GM12878 (cell line): ENCODE data around the gene ERC1. TPM values are rescaled to one million over a fixed set of nuclear protein-coding genes. Genes with fewer than 3 reads are reported as not detected.

ENCODE experiments used
- ATAC-seq: fragments of 200-7000 bp; cut with Tn5 transposase; 3 replicates; pipeline ENCODE4 v1.9.1; 2020; ENCODE audit warnings: mild to moderate bottlenecking, moderate library complexity
- BruUV-seq: library from RNA; stranded (reverse); fragments of 400-500 nt; replicated peaks from 2 replicates; lab custom pipeline; 2021; lab: Mats Ljungman, UMichigan
- CTCF ChIA-PET: fragments of 300-600 bp; sonication (Branson Sonifier 250); formaldehyde crosslinking; extraction: SDS; loops from one replicate; lab custom pipeline; 2021; ENCODE audit warnings: inconsistent platforms; lab: Yijun Ruan, JAX
- POLR2A ChIA-PET: fragments of 350-600 bp; formaldehyde crosslinking; extraction: SDS; loops from one replicate; lab custom pipeline; 2021; ENCODE audit warnings: inconsistent platforms; lab: Charles Lee
- RAD21 ChIA-PET: fragments of 300-600 bp; sonication (Branson Sonifier 250); formaldehyde crosslinking; loops from one replicate; lab custom pipeline; 2023; ENCODE audit warnings: antibody characterized with exemption; ENCODE audit not compliant: unreplicated experiment; lab: Charles Lee
- SMC1A ChIA-PET: fragments of 300-600 bp; sonication (Branson Sonifier 250); formaldehyde crosslinking; loops from one replicate; lab custom pipeline; 2023; ENCODE audit not compliant: unreplicated experiment, uncharacterized antibody; lab: Charles Lee
- DNase-seq: peaks from one replicate; pipeline ENCODE4 v3.0.0-alpha.2; 2011; ENCODE audit warnings: low read depth, low spot score
- FAIRE-seq: peaks from 3 replicates; lab custom pipeline; 2011; peaks lifted over from hg19 to GRCh38; lab: Jason Lieb, UNC
- H2AFZ ChIP-seq: 2 replicates; pipeline ENCODE4 v1.6.0; 2011; ENCODE audit warnings: low read depth, low read length, control low read depth; ENCODE audit not compliant: control insufficient read depth
- H3K27ac ChIP-seq: 2 replicates; pipeline ENCODE4 v1.5.1; 2011; ENCODE audit warnings: control low read depth; ENCODE audit not compliant: control insufficient read depth, insufficient read depth
- H3K27me3 ChIP-seq, 2 experiments: replicated peaks in 1 of 2; 2 replicates each; pipeline versions ENCODE4 v1.6.0 to v1.6.1; 2011; ENCODE audit warnings: low read length in 1 of 2; ENCODE audit not compliant: control insufficient read depth in 2 of 2, insufficient read depth in 2 of 2
- H3K36me3 ChIP-seq, 2 experiments: 2 replicates each; pipeline ENCODE4 v1.5.1; 2011; ENCODE audit warnings: low read length in 1 of 2; ENCODE audit not compliant: control insufficient read depth in 2 of 2, insufficient read depth in 2 of 2
- H3K4me1 ChIP-seq: 2 replicates; pipeline ENCODE4 v1.6.1; 2011; ENCODE audit warnings: mild to moderate bottlenecking, low read length, moderate library complexity, mixed read lengths; ENCODE audit not compliant: control insufficient read depth, insufficient read depth
- H3K4me2 ChIP-seq: 2 replicates; pipeline ENCODE4 v1.6.0; 2011; ENCODE audit warnings: control low read depth; ENCODE audit not compliant: control insufficient read depth, insufficient read depth
- H3K4me3 ChIP-seq: fragments of 200-600 bp; sonication (generic); 2 replicates; pipeline ENCODE4 v1.5.1; 2016
- H3K79me2 ChIP-seq: 2 replicates; pipeline ENCODE4 v1.6.0; 2011; ENCODE audit warnings: low read length; ENCODE audit not compliant: control insufficient read depth, insufficient read depth
- H3K9ac ChIP-seq: 2 replicates; pipeline ENCODE4 v1.8.0; 2011; ENCODE audit warnings: low read length, control low read depth, mixed read lengths; ENCODE audit not compliant: control insufficient read depth, insufficient read depth
- H3K9me3 ChIP-seq: replicated peaks from 3 replicates; pipeline ENCODE4 v1.5.1; 2011; ENCODE audit warnings: mild to moderate bottlenecking, low read length; ENCODE audit not compliant: control insufficient read depth, insufficient read depth
- H4K20me1 ChIP-seq: 2 replicates; pipeline ENCODE4 v1.6.0; 2011; ENCODE audit not compliant: control insufficient read depth, insufficient read depth
- CEBPB ChIP-seq, 2 experiments: fragments of 150-350 bp in 1 of 2; IDR thresholded peaks; 2 replicates each; pipeline ENCODE4 v1.6.1; 2012 to 2014; ENCODE audit warnings: low read depth in 2 of 2, low read length in 2 of 2, borderline replicate concordance in 1 of 2, inconsistent platforms in 1 of 2
- E4F1 ChIP-seq: fragments of 450-650 bp; IDR thresholded peaks from 2 replicates; pipeline ENCODE4 v1.6.1; 2018; ENCODE audit warnings: borderline replicate concordance, mild to moderate bottlenecking; ENCODE audit not compliant: partially characterized antibody
- ESRRA ChIP-seq: IDR thresholded peaks from 2 replicates; pipeline ENCODE4 v1.6.1; 2012; ENCODE audit warnings: mild to moderate bottlenecking, low read length, improper control_type of control experiment
- EZH2 ChIP-seq: IDR thresholded peaks from 2 replicates; pipeline ENCODE4 v1.6.1; 2012; ENCODE audit warnings: low read depth, mild to moderate bottlenecking, control low read depth, inconsistent platforms, low read length, borderline replicate concordance; ENCODE audit not compliant: control insufficient read depth
- FOXK2 ChIP-seq: fragments of 450-650 bp; IDR thresholded peaks from 2 replicates; pipeline ENCODE4 v1.6.1; 2017; ENCODE audit warnings: mild to moderate bottlenecking, moderate library complexity
- HDGF ChIP-seq: fragments of 450-650 bp; IDR thresholded peaks from 2 replicates; pipeline ENCODE4 v1.6.1; 2016; ENCODE audit warnings: antibody characterized with exemption
- LARP7 ChIP-seq: fragments of 450-650 bp; IDR thresholded peaks from 2 replicates; pipeline ENCODE4 v1.6.1; 2017; ENCODE audit warnings: mild to moderate bottlenecking
- MEF2B ChIP-seq: fragments of 450-650 bp; IDR thresholded peaks from 2 replicates; pipeline ENCODE4 v1.6.1; 2018; ENCODE audit warnings: mild to moderate bottlenecking, moderate library complexity; ENCODE audit not compliant: partially characterized antibody, poor library complexity, severe bottlenecking
- NFYB ChIP-seq: IDR thresholded peaks from 2 replicates; pipeline ENCODE4 v1.6.1; 2011; ENCODE audit warnings: low read depth, mild to moderate bottlenecking, low read length, improper control_type of control experiment, moderate library complexity; ENCODE audit not compliant: insufficient read depth
- SIX5 ChIP-seq: IDR thresholded peaks from 2 replicates; pipeline ENCODE4 v1.6.1; 2011; ENCODE audit warnings: mild to moderate bottlenecking, low read depth, low read length, moderate library complexity; ENCODE audit not compliant: severe bottlenecking
- STAT1 ChIP-seq: fragments of 450-650 bp; conservative IDR thresholded peaks from 2 replicates; pipeline ENCODE4 v1.6.1; 2014; ENCODE audit warnings: antibody characterized with exemption, mild to moderate bottlenecking
- in situ Hi-C: fragments of 300-500 bp; cut with MboI; formaldehyde crosslinking; loops from 9 replicates; pipeline ENCODE4 v1.14.3; 2018; ENCODE audit warnings: mixed read lengths
- intact Hi-C: fragments of 100-400 bp; cut with micrococcal nuclease; formaldehyde crosslinking; loops from one replicate; pipeline ENCODE4 v1.14.2; 2022; ENCODE audit not compliant: unreplicated experiment
- polyA plus RNA-seq, 11 experiments: library from polyadenylated mRNA; depleted of rRNA in 4 of 11; unstranded in 6 of 11; stranded (reverse) in 5 of 11; fragments of >200 nt; fragmentation: Nextera tagmentation in 4 of 11; fragmentation: Illumina TruSeq in 1 of 11; extraction: Ambion mirVana in 4 of 11; extraction: Trizol in 1 of 11; gene quantifications; 1 replicate in 1 of 11; 2 replicates in 10 of 11; pipeline versions ENCODE4 v1.2.1 to v1.2.3, GENCODE V29; 2011 to 2016; ENCODE audit warnings: inconsistent platforms in 2 of 11, missing spikeins in 2 of 11, low read depth in 1 of 11
- total RNA-seq, 4 experiments: library from RNA; depleted of rRNA in 3 of 4; stranded (reverse); fragments of >200 nt in 3 of 4; fragmentation: Illumina TruSeq in 1 of 4; extraction: Trizol in 1 of 4; gene quantifications; 2 replicates each; pipeline versions ENCODE4 v1.2.1 to v1.2.3, GENCODE V29; 2013 to 2021

ERC1 gene
- total and polyA plus RNA-seq, 10 of the 15 experiments (the other 5 are each of a cell fraction or from before 2014, with no cell fraction given) = 0.75 to 8.0 (median 5.0) TPM

DNA sequence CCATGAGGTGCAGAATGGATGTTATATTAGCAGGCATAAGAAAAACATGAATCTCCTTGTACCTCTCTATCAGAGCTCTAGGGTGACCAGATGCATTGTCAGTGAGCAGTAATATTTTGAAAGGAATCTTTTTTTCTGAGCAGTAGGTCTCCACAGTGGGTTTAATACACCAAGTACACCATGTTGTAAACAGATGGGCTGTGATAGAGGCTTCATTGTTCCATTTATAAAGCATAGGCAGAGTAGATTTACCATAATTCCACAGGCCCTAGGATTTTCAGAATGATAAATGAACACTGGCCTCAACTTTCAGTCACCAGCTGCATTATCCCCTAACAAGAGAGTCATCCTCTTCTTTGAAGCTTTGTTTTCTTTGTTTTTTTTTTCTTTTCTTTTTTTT lies 185.2 kb downstream of the ERC1 start:
- no peak for FAIRE-seq
- in situ Hi-C loops (no loop called here), intact Hi-C loops (no loop called here)
- Histone ChIP-seq H3K36me3 (no peaks in the 10 kb centered on the region; a peak in 1 of 4 replicates), H3K9ac (no peak overlapping the region), H3K9me3 (no peaks in the 10 kb centered on the region; the same call in 2 of the 3 replicates), H2AFZ (no peak overlapping the region), H3K4me1 (no peaks in the 10 kb centered on the region), H4K20me1 (no peaks in the 10 kb centered on the region), H3K27me3 (no peaks in the 10 kb centered on the region), H3K4me2 (no peak overlapping the region), H3K27ac (no peak overlapping the region), H3K4me3 (no peak overlapping the region), H3K79me2 (no peaks in the 10 kb centered on the region)
- POLR2A ChIA-PET = interaction anchor here (1.1 kb wide), 1 partner anchor 33 kb away, joined by 3 read pairs; no protein-coding TSS in a partner anchor
- SMC1A ChIA-PET = interaction anchor here (0.7 to 1.4 kb wide), 4 partner anchors 30 to 90 kb away, joined by 3 to 4 read pairs (median 4); no protein-coding TSS in a partner anchor
- RAD21 ChIA-PET = interaction anchor here (1.4 kb wide), 1 partner anchor 58 kb away, joined by 4 read pairs; no protein-coding TSS in a partner anchor
- BruUV-seq = no TSS peak
- no peak for ATAC-seq
- no peak for DNase-seq
- TF ChIP-seq SIX5 = no peak
- TF ChIP-seq CEBPB (IDR thresholded peaks at IDR 0.05; ENCODE audit: borderline replicate concordance in 1 of 2, low read depth in 2 of 2, low read length in 2 of 2) = no peak
- no peak for TF ChIP-seq NFYB
- no peak for TF ChIP-seq FOXK2
- TF ChIP-seq MEF2B = no peak
- no peak for TF ChIP-seq E4F1
- TF ChIP-seq HDGF = no peak
- TF ChIP-seq ESRRA = no peak
- no peak for TF ChIP-seq STAT1
- no peak for TF ChIP-seq LARP7
- no peak for TF ChIP-seq EZH2
- CTCF ChIA-PET = interaction anchor here (0.8 kb wide), 1 partner anchor 58 kb away, joined by 4 read pairs; no protein-coding TSS in a partner anchor
